Renal cortex interstitium (tissue), 11 donors: Measurements from ENCODE around the gene ATG4A. TPM values are rescaled to one million over a fixed set of nuclear protein-coding genes. Genes with fewer than 3 reads are reported as not detected.

Experiments used
- DNase-seq, 11 donors: peaks; one replicate each; pipeline ENCODE4 v3.0.0-alpha.2; 2013; ENCODE audit warnings: low read depth in 9 of 11, low spot score in 4 of 11; ENCODE audit errors: extremely low read depth in 1 of 11
- polyA plus RNA-seq, 3 donors: library from polyadenylated mRNA; unstranded; fragments of 120-200 nt; gene quantifications; one replicate each; pipeline ENCODE4 v1.2.1, GENCODE V29; 2013; ENCODE audit not compliant: insufficient read length in 3 of 3

ATG4A gene
- polyA plus RNA-seq, 3 donors, result 10.9 to 12.6 (median 10.9) TPM

DNA sequence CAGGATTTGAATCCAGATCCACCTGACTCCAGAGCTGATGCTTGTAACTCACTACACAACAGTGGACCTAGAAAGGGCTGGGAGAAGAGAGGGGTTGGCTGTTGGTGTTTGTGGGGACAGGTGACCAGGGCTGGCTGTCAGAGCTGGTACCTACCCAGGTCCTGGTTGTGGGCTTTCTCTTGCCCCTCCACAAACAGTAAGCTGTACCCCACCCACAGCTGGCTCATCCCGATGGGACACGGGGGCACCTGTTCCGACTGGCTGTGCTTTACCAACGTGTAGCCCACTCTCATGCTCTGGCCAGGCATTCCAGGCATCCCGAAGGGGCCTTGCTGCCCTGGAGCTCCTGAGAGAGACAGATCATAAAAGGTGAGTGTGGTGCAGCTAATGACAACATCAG, 68.7 kb downstream of the ATG4A start:
- DNase-seq, result no peak

DNA sequence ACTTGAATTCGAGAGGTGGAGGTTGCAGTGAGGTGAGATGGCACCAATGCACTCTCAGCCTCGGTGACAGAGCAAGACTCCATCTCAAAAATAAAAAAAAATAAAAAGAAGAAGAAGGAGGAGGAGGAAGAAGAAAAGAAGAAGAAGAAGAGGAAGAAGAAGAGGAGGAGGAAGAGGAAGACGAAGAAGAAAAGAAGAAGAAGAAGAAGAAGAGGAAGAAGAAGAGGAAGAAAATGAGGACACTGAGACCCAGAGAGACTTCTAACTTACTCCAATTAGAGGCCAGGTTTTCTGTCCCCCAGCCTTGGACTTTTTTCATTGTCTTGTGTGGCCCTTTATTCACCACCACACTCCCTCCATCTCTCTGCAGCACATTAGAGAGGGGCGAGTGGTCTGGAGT, 70.7 kb downstream of the ATG4A start:
- no peak for DNase-seq

DNA sequence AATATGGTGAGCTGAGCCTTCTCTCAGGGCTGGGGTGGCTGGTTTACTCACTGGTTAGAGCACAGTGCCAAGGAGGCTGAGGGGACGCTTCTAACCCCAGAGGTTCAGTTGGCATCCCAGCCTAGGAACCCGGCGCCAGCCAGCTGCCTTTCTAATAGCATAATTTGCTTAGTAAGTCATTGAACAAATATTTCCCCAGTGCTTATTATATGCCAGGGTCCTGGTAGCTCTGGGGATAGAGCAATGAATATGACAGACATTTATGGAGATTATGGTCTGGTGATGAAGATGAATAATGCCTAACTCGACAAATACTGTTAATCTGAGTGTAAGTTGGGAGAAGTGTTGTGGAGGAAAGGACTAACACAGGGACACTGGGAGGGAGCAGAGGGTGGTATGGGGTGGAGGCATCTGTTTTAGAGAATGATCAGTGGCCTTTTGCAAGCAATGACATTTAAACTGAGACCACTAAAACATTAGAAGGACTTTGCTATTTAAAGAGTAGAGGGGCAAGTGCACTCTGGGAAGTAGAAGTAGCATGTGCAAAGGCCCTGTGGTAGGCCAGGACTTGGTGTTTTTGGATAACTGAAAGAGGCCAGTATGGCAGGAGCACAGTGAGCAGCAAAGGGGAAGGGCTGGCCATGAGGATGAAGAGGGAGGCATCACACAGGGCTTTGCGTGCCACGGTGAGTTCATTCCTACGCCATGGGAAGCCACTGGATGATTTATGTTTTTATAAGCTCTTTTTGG, 71.9 kb downstream of the ATG4A start:
- no peak for DNase-seq

DNA sequence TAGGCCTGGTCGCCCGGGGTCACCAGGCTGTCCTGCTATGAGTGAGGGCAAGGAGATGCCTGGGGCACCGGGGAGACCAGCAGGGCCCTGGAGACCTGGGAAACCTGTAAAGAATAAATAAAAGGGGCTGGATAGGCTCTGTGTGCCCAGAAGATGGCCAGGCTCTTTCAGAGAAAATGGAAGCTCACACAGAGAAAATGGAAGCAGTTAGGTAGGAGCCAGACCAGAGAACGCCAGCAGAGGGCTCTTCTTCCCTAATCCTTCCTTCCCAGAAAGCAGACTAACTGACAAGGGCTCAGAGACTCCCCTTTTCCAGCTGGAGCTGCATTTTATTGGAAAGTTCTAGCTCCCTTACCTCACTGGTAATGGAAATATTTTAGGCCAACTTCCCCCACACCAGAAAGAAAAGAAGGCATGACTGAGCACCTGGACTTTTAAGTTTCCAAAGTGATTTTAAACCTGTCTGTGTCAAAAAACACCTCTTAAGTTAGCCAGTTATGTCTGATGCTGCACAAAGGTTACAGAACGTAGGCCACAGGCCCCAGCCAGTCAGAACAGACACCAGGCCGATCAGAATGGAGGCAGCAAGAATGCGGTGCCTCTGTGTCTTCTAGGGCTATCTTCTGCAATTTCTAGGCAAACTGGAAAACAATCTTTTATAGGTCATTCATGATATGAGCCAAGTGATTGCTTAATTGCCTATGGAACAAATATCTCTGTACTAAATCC, 74.0 kb downstream of the ATG4A start:
- DNase-seq, result peak in 10 of 11 donors; percentile 0 to 28 (median 4)

DNA sequence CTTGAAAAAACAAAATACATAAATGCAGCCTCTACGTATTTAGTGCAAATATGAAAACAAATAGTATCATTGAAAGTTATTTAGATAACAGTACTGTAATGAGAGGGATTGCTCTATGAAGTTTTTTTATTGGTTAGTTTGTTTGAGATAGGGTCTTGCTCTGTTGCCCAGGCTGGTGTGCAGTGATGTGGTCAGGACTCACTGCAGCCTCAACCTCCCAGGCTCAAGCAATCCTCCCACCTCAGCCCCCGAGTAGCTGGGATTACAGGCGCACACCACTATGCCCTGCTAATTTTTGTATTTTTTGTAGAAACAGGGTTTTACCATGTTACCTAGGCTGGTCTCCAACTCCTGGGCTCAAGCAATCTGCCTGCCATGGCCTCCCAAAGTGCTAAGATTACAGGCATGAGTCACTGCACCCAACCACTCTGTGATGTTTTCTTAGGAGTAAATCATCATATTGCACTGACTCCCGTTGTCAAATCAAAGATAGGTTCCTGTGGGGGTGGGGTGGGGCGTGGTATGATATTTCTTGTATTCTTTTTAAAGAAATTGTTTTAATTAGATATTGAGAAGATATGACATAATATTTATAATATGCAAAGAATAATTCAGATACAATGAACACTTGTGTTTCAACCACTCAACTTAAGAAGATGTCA, 75.8 kb downstream of the ATG4A start:
- no peak for DNase-seq

DNA sequence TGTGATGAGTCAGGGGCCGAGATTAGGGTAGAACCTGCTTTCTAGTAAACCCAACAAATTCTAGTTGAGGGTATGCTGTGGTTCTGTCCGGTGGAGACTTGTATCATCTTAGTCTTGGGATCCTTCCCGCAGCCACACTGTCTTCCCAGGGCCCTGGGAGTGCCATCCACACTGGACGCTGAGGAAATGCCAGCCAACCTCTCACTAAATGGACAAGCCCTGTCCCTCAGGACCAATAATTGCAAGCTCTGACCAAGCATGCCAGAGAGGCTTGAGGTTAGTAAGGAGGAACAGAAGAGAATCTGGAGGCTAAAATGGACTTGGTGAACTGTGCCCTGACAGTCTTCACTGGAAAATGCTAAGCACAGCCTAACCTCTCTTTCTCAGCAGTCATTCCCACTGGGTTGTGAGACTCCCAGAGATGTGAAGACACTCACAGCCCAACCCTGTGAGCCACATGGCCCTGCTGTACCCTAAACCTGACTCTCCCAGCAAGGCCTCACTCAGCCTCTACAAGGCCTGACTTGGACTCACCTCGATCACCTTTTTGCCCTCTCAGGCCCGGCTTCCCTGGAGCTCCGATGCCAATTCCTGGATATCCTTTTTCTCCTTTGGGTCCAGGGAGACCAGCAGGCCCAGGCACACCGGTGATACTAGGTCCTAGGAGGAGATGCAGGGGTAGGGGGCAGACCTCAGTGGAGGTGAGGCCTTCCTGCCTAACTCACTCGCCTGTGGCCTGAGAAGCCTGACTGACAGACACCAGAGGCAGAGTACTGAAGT, 77.6 kb downstream of the ATG4A start:
- no peak for DNase-seq

DNA sequence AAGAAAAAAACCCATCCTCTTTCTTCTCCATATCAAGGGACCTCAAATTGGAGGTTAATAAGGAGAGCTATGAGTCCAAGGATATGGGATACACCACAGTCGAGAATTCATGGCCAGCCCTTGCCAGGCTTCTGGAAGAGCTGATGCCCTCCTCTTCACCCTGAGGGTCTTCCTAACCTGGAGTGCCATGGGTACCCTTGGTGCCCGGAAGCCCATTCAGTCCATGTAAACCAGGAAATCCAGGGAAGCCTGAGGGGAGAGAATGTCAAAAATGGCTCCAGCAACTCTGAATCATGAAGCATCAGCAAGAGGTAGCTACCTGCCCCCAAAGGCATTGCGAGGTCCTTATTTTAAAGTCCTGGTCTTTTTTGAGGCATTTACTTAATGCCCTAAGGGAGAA, 78.2 kb downstream of the ATG4A start:
- DNase-seq, result no peak

DNA sequence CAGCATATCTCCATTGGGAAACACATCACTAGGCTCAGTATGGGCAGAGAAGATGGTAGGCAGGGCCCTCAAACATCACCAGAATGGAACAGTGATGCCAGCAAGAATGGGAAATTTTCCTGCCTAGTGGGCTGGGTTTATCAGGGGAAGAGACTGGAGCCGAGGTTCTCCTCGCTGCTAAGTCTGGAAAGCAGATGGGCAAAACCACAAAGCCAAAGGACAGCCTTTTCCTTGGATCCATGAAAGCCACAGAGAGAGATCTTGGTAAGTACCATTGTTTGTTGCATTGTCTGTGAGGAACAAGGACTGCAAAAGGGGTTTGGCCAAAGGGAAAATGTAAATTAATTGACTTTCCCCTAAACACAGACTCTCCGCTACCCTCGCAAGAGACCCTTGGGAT, 80.1 kb downstream of the ATG4A start:
- no peak for DNase-seq

DNA sequence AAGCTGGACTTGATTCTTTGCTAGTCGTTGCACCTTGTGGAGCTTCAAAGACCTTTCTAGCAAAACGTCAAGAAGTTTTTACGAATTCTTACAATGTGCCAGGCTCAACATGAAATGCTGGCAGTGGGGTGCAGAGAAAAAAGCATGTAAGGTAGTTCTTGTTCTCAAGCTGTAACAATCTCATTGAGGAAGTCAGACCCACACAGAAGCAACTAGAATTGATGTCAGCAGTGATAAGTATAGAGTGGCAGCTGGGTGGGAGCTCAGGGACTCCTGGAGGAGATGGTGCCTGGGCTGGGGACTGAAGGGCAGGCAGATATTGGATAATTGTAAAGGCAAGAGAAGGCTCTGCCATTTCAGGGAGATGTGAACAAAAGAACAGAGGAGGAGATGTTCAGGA, 82.3 kb downstream of the ATG4A start:
- DNase-seq, result no peak

DNA sequence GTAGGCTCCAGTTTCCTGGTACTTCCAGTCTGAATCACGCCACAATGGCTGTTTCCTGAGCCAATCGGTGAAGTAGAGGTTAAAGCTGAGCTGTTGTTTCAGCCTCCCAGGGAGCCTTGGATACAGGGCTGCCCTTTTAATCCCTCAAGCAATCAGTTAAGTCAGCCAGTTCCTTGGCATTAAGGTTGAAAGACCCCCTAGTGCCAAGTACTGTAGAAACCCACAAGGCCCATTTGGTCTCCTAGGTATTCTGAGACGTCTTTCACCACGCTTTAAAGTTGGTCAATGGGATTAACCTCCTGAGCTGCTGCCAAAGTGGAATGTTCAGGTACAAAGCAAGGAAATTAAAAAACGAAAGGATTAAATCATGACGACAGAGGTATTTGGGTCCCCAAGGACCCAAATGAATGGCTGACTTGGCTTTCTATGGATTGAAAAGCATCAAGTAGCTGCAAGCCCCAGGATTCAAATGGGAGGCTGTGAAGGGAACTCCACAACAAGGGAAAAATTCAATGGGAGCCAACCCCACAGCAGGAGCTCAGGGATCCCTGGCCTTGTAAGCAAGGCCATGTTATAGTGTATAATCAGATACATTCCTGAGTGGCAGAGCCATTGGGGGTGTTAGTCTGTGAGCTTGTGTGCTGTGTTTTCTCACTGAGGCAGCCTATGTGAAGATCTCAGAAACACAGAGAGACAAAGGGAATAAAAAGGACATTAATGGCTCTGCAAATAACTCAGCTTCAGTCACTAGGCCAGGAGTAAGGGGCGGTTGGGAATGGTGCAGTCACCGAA, 86.0 kb downstream of the ATG4A start:
- DNase-seq, result no peak

DNA sequence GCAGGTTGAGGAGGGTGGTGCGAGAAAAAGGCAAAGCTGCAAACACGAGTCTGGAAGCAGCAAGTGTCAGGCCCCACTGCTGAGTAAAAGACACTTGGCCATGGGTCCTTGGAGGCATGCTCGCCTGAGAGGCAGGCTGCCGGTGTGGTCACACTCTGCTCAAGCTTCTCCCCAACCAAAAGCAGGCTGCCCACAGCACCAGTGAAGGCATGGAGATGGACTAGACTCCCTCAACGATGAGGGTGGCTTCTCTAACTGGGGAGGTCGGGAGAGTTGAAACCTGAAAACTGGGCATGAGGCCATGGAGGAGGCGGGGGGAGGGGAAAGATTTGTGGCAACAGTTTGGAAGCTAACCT, 86.5 kb downstream of the ATG4A start:
- DNase-seq, result no peak

DNA sequence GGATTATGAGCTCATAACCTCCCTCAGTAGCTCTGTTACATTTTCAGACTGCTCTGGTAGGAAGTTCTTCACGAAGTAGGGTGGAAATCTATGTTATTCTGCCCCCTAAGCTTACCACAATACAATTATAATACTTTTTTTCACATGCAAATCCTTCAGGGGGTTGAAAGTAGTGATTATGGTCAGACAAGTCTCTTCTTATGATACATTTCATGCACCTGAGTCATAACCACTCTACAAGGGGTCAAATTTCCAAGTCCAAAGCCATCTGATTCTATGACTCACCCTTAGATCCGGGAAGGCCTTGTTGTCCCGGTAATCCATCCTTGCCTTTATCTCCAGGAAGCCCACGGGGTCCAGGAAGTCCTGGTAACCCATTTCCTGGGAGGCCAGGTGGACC, 95.2 kb downstream of the ATG4A start:
- DNase-seq, result no peak

DNA sequence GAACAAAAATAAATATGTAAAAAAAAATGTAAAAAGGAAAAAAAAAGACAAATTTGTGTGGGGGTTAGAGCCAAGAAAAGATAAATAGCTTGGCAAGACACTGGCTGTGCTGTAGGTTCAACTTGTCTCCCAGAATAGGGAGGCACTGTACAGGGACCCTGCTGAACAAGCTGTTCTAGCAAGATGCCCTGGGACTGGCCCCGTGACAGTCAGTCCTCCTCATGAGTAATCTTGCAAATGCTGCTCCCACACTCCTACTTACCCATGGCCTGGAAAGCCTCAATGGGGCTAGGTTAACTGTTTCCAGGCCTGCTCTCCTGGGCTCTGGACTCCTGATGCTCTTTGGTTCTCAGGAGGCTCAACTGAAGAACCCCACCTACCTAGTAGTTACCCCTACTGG, 106.8 kb downstream of the ATG4A start:
- DNase-seq, result no peak

DNA sequence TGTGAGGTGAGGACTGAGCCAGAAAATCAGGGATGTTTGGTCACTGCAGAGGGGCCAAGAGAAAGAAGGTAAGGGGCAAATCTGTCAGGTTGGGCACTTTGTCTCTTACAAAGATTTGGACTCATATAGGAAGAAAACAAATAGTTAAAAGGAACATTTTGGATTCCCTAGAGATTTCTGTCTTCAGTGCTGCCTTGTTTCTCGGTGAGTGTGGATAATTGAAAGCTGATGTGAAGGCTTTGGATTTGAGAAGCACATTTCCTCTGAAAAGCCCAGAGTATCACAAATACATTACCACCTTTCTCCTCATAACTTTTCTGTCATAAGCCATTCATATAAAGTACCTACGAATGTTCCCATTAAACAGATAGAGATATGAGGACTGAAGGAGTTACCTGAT, 107.5 kb downstream of the ATG4A start:
- DNase-seq, result no peak

DNA sequence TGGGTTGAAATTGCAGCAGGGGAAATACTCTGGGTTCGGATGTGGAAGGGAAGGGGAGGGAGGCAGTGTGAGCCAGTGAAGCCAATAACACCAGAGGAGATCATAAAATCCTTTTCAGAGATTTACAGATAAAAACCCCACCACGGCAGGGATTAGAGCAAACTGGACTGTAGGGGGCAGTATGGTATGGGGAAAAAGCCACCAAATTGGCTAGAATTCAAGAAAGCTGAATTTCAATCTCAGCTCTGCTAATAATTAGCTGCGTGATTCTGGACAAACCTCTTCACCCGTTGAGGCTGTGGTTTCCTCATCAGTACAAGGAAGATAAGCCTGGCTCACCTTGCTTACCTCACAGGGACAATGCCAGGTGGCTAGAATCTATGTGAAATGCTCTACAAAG, 108.1 kb downstream of the ATG4A start:
- peak in 4 of 11 donors; percentile 12 to 28 (median 14) for DNase-seq

DNA sequence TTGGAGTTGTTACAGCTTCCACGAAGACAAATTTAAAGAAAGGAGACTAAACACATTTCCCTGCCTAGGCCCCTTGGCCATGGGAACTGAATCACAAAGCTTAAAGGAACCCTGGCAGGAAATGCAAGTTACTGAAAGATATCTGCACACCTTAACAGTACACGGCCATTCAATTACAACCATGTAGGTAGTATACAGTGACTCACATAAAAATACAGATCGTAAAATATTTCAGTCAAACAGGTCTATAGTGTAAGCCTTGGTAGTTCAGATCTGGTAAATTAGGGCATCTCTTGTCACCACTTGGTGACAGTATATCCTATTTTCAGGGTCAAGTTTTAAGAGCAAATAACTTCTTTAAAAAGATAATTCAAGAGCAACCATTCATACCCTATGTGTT, 112.0 kb downstream of the ATG4A start:
- DNase-seq, result no peak
